PC-9 (cell line): Measurements from ENCODE around the gene ATP5MC3. TPM values are rescaled to one million over a fixed set of nuclear protein-coding genes. Genes with fewer than 3 reads are reported as not detected.

Source experiments
- BruUV-seq: library from RNA; stranded (reverse); fragments of 400-500 nt; replicated peaks from 2 replicates; lab custom pipeline; 2021; lab: Mats Ljungman, UMichigan
- CTCF ChIA-PET: fragments of 300-600 bp; sonication (Branson Sonifier 250); formaldehyde crosslinking; loops from one replicate; lab custom pipeline; 2022; ENCODE audit warnings: antibody characterized with exemption; lab: Charles Lee
- POLR2A ChIA-PET: fragments of 300-600 bp; sonication (Branson Sonifier 250); formaldehyde crosslinking; loops from one replicate; lab custom pipeline; 2022; ENCODE audit warnings: antibody characterized with exemption; ENCODE audit not compliant: unreplicated experiment; lab: Charles Lee
- DNase-seq, 2 experiments: peaks; one replicate each; pipeline versions ENCODE4 v3.0.0 to v3.0.0-alpha.2; 2015 to 2022; ENCODE audit warnings: mixed read lengths in 1 of 2
- H2AFZ ChIP-seq: fragments of 200-600 bp; sonication (generic); 2 replicates; pipeline ENCODE4 v1.8.1; 2017; ENCODE audit warnings: antibody characterized with exemption
- H3F3A ChIP-seq: fragments of 200-600 bp; sonication (generic); 2 replicates; pipeline ENCODE4 v1.8.1; 2017; ENCODE audit warnings: antibody characterized with exemption, mild to moderate bottlenecking, low read depth; ENCODE audit not compliant: insufficient read depth
- H3K27ac ChIP-seq: fragments of 200-600 bp; sonication (generic); 2 replicates; pipeline ENCODE4 v1.6.1; 2016; ENCODE audit warnings: mixed run types
- H3K27me3 ChIP-seq: fragments of 200-600 bp; sonication (generic); 2 replicates; pipeline ENCODE4 v1.6.1; 2016; ENCODE audit warnings: low read depth, mixed run types; ENCODE audit not compliant: insufficient read depth
- H3K36me3 ChIP-seq: fragments of 200-600 bp; sonication (generic); 2 replicates; pipeline ENCODE4 v1.6.1; 2016; ENCODE audit warnings: low read depth, mixed run types
- H3K4me1 ChIP-seq: fragments of 200-600 bp; sonication (generic); replicated peaks from 2 replicates; pipeline ENCODE4 v1.6.1; 2016; ENCODE audit warnings: mixed run types; ENCODE audit not compliant: insufficient read depth
- H3K4me2 ChIP-seq: fragments of 200-600 bp; sonication (generic); 2 replicates; pipeline ENCODE4 v1.6.1; 2017; ENCODE audit warnings: mixed run types
- H3K4me3 ChIP-seq: fragments of 200-600 bp; sonication (generic); 2 replicates; pipeline ENCODE4 v1.6.1; 2016; ENCODE audit warnings: mixed run types
- H3K79me2 ChIP-seq: fragments of 200-600 bp; sonication (generic); 2 replicates; pipeline ENCODE4 v1.6.1; 2017; ENCODE audit warnings: low read depth, mixed run types
- H3K9me2 ChIP-seq: fragments of 200-600 bp; sonication (generic); 2 replicates; pipeline ENCODE4 v1.8.1; 2017; ENCODE audit warnings: mild to moderate bottlenecking; ENCODE audit not compliant: insufficient read depth
- H3K9me3 ChIP-seq: fragments of 200-600 bp; sonication (generic); 2 replicates; pipeline ENCODE4 v1.8.1; 2016; ENCODE audit warnings: low read depth; ENCODE audit not compliant: insufficient read depth
- H4K20me1 ChIP-seq: fragments of 200-600 bp; sonication (generic); 2 replicates; pipeline ENCODE4 v1.8.1; 2017; ENCODE audit not compliant: insufficient read depth
- EZH2 ChIP-seq: fragments of 200-600 bp; sonication (generic); IDR thresholded peaks from 2 replicates; pipeline ENCODE4 v1.8.0; 2017; ENCODE audit warnings: antibody characterized with exemption, low read depth
- intact Hi-C: fragments of 100-400 bp; cut with micrococcal nuclease; formaldehyde crosslinking; loops from one replicate; pipeline ENCODE4 v1.10.0; 2022; ENCODE audit not compliant: unreplicated experiment
- total RNA-seq: library from RNA; stranded (reverse); gene quantifications from 2 replicates; pipeline ENCODE4 v1.2.3, GENCODE V29; 2021
- TF ChIP-seq, protein P1 (sequence below): fragments of 200-600 bp; sonication (generic); conservative IDR thresholded peaks from 2 replicates; pipeline ENCODE4 v1.6.1; 2017; ENCODE audit warnings: mixed run types, antibody characterized with exemption, mild to moderate bottlenecking, moderate library complexity

Gene ATP5MC3
- total RNA-seq, 1 experiment from 2014 or later, result 528 TPM

DNA sequence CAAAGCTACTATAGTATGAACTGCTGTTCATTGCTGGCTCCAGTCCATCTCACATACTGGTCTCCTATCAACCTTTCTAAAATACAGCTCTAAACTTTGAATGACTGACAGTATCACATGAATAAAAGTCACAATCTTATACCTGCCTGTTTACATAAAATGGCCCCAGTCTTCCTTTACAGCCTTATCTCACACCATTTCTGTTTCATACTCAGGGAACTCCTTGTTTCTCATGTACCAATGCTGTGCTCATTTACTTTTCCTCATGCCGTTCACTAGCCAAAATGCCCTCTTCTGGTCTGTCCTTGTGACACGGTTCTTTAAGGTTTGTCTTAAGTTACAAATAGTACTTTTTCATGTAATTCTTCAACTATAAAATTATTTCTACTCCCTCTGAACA lies 6.2 kb downstream of the ATP5MC3 start:
- DNase-seq, result no peak
- no TSS peak for BruUV-seq
- Histone ChIP-seq H3K27ac (peak overlapping the region; percentile 5; the same call in 1 of the 2 replicates), H2AFZ (no peak overlapping the region), H3K4me2 (peak overlapping the region; percentile 15), H3K9me2 (no peaks in the 10 kb centered on the region), H3K79me2 (peaks cover 35% of the 10 kb centered on the region), H3K4me1 (peaks cover 42% of the 10 kb centered on the region), H3K9me3 (no peaks in the 10 kb centered on the region), H4K20me1 (peaks cover 16% of the 10 kb centered on the region; the same call in 1 of the 2 replicates), H3K4me3 (no peak overlapping the region), H3F3A (peaks cover 51% of the 10 kb centered on the region), H3K27me3 (no peaks in the 10 kb centered on the region), H3K36me3 (peaks cover 41% of the 10 kb centered on the region)
- POLR2A ChIA-PET, result no interaction called here
- intact Hi-C loops, result no loop called here
- CTCF ChIA-PET, result no interaction called here
- TF ChIP-seq EZH2, result no peak
- TF ChIP-seq, protein P1, sequence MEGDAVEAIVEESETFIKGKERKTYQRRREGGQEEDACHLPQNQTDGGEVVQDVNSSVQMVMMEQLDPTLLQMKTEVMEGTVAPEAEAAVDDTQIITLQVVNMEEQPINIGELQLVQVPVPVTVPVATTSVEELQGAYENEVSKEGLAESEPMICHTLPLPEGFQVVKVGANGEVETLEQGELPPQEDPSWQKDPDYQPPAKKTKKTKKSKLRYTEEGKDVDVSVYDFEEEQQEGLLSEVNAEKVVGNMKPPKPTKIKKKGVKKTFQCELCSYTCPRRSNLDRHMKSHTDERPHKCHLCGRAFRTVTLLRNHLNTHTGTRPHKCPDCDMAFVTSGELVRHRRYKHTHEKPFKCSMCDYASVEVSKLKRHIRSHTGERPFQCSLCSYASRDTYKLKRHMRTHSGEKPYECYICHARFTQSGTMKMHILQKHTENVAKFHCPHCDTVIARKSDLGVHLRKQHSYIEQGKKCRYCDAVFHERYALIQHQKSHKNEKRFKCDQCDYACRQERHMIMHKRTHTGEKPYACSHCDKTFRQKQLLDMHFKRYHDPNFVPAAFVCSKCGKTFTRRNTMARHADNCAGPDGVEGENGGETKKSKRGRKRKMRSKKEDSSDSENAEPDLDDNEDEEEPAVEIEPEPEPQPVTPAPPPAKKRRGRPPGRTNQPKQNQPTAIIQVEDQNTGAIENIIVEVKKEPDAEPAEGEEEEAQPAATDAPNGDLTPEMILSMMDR, result no peak

DNA sequence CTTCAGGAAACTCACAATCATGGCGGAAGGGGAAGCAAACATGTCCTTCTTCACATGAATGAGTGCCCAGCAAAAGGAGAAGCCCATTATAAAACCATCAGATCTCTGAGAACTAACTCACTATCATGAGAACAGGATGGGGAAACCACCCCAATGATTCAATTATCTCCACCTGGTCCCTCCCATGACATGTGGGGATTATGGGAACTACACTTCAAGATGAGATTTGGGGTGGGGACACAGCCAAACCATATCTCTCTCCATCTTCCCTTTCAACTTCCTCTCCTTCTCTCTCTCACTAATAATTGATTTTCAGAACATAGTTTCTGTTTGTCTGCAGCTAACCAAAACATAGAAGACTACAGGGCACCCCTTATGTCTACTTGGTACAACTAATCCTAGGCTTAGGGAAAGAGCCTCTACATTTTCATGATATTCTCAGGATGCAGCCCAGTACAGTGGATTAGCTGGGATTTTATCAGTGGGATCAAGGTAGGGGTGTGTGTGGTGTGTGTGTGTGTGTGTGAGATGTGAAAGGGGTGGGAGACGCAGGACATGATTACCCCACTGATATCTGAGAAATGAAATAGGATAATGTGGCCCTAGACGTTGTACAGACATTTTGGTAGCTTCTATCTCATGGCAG lies 10.7 kb downstream of the ATP5MC3 start:
- ChIA-PET POLR2A (no interaction called here), CTCF (no interaction called here)
- H3K4me1 ChIP-seq, result peaks cover 24% of the 10 kb centered on the region
- no peak overlapping the region for H3K4me3 ChIP-seq
- H3K27ac ChIP-seq, result no peak overlapping the region
- H4K20me1 ChIP-seq, result peaks cover 12% of the 10 kb centered on the region; the same call in 1 of the 2 replicates
- H3K79me2 ChIP-seq, result peaks cover 22% of the 10 kb centered on the region
- intact Hi-C loops, result no loop called here
- H3K36me3 ChIP-seq, result 0 out of 2 replicates have a peak, but pooled peaks cover 3% of the 10 kb centered on the region
- H3K9me3 ChIP-seq, result no peaks in the 10 kb centered on the region
- H2AFZ ChIP-seq, result no peak overlapping the region
- peaks cover 21% of the 10 kb centered on the region for H3F3A ChIP-seq
- TF ChIP-seq, protein P1, result no peak
- TF ChIP-seq EZH2, result no peak
- BruUV-seq, result no TSS peak
- no peaks in the 10 kb centered on the region for H3K9me2 ChIP-seq
- no peaks in the 10 kb centered on the region for H3K27me3 ChIP-seq
- H3K4me2 ChIP-seq, result no peak overlapping the region
- no peak for DNase-seq

DNA sequence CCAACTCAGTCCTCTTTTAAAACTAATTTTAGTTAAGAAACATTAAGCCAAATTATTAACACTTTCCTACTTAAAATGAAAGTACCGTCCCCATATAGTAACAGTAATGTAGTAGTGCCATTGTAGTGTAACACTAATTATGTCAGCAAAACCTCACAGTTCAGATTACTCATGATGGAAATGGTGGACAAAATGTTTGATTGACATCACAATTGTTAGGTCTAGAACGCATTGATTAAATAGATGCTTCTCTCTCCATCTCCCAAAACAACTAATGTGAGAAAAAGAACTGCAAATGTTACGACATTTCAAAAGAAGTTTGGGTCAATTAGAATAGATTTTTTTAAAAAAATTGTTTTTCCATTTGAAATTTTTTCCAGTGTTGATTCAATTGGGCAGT lies 12.3 kb downstream of the ATP5MC3 start:
- ChIA-PET POLR2A (no interaction called here), CTCF (no interaction called here)
- H3K27ac ChIP-seq, result peak overlapping the region; percentile 58
- H4K20me1 ChIP-seq, result peaks cover 25% of the 10 kb centered on the region; the same call in 1 of the 2 replicates
- H2AFZ ChIP-seq, result peak overlapping the region; percentile 87; the same call in 1 of the 2 replicates
- peak overlapping the region; percentile 57 for H3K4me3 ChIP-seq
- peaks cover 38% of the 10 kb centered on the region for H3K79me2 ChIP-seq
- H3F3A ChIP-seq, result peaks cover 12% of the 10 kb centered on the region; the same call in 1 of the 2 replicates
- H3K4me2 ChIP-seq, result peak overlapping the region; percentile 85
- H3K27me3 ChIP-seq, result no peaks in the 10 kb centered on the region
- intact Hi-C loops, result loop anchor here (10.0 kb wide), 2 partner anchors 424 to 1416 kb away; no protein-coding TSS in a partner anchor
- no peaks in the 10 kb centered on the region for H3K9me3 ChIP-seq
- TF ChIP-seq, protein P1, result no peak
- TF ChIP-seq EZH2, result no peak
- BruUV-seq, result no TSS peak
- H3K9me2 ChIP-seq, result no peaks in the 10 kb centered on the region
- H3K36me3 ChIP-seq, result no peaks in the 10 kb centered on the region
- H3K4me1 ChIP-seq, result peaks cover 20% of the 10 kb centered on the region
- no peak for DNase-seq
